Ureter (tissue), 1 donor: ENCODE measurements around the gene CENPQ. TPM values are rescaled to one million over a fixed set of nuclear protein-coding genes. Genes with fewer than 3 reads are reported as not detected.

ENCODE experiments used
- DNase-seq: peaks from one replicate; pipeline ENCODE4 v3.0.0-alpha.2; 2020; ENCODE audit warnings: low spot score
- total RNA-seq: library from RNA; stranded (reverse); gene quantifications from one replicate; pipeline ENCODE4 v1.2.4, GENCODE V29; 2023
- donor health status: DM: yes; HTN: yes; CAD: no.

CENPQ gene
- total RNA-seq, 1 donor from 2014 or later: 3.5 TPM

DNA sequence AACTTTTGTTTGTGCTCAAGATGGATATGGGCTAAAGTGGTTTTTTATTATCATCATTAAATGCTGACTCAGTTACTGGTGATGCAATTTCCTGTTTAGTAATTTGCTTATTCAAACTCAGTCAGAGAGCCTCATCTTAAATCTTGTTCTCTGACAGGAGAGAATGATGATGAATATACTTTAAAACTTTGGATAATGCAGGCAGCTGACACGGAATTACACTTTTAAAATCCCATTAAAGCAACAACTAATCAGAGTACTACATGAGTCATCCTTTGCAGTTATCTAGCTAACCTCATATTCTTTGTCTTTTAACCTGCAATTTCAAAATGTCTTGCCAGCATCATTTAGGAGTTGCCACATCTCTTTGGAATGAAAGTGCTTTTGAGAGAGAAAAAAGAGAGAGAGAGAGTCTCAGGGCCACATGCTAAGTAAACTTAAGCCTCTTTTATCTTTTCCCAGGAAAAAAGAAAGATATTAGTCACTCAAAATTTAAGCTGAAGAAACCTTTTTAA is 78.1 kb downstream of the CENPQ start:
- no peak for DNase-seq

- no peak for DNase-seq
These were observed 78.8 kb downstream of the CENPQ start for GRCh38 chr6:49541936-49542335.

Other genes with a start within 250 kb of the CENPQ start
- 24.4 TPM for gene MMUT, start 117 bp upstream of the CENPQ start, total RNA-seq
- not detected for gene GLYATL3, start 36.6 kb downstream of the CENPQ start, total RNA-seq
- gene C6orf141, start 87.3 kb downstream of the CENPQ start, total RNA-seq: 1.6 TPM
- gene RHAG, start 173.5 kb downstream of the CENPQ start, total RNA-seq: not detected